ENCODE results near the gene INAFM2. TPM values are rescaled to one million over a fixed set of nuclear protein-coding genes. Genes with fewer than 3 reads are reported as not detected.

Gene INAFM2
- total and polyA plus RNA-seq, 2 of the 4 experiments (the other 2 are of a cell fraction): 10.4 to 14.0 TPM

DNA sequence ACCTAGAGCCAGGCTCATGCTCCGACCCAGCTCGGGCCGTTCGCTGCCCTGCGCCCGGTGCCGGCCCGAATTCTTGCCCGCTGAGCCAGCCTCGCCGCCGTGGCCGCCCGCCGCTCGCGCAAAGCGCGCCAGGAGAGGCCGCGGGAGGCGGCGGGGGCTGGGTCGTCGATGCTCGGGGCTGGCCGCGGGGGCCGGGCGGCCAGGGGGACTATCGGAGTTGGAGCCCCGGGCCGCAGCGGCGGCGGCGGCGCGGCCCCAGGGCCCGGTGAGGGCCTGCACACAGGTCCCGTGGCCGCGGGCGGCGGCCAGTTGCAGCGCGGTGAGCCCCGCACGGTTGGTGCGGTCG lies 41.7 kb upstream of the INAFM2 start:
- WGBS, 2 experiments (ENCODE audit: extremely low coverage in 2 of 2, insufficient read length in 1 of 2): 6% methylated on average over 29 of the region's 51 CpGs; no CpG with 5 or more reads in 1 of the 2 experiments
- TF ChIP-seq FOS (IDR thresholded peaks at IDR 0.05; ENCODE audit: low read depth, low read length) (no peak), SMC3 (IDR thresholded peaks at IDR 0.05; ENCODE audit: low read depth, low read length) (no peak), MAFK (IDR thresholded peaks at IDR 0.05; ENCODE audit: low read depth, low read length) (no peak), RAD21 (IDR thresholded peaks at IDR 0.05; ENCODE audit: low read length) (no peak), MAZ (IDR thresholded peaks at IDR 0.05; ENCODE audit: borderline replicate concordance, low read depth, low read length) (no peak), POLR2A (IDR thresholded peaks at IDR 0.05; ENCODE audit: low read depth, low read length) (no peak), NFE2L2 (IDR thresholded peaks at IDR 0.05; ENCODE audit: low read depth, low read length) (no peak), CEBPB (IDR thresholded peaks at IDR 0.05; ENCODE audit: low read depth, low read length) (no peak)
- TF ChIP-seq, protein P1, sequence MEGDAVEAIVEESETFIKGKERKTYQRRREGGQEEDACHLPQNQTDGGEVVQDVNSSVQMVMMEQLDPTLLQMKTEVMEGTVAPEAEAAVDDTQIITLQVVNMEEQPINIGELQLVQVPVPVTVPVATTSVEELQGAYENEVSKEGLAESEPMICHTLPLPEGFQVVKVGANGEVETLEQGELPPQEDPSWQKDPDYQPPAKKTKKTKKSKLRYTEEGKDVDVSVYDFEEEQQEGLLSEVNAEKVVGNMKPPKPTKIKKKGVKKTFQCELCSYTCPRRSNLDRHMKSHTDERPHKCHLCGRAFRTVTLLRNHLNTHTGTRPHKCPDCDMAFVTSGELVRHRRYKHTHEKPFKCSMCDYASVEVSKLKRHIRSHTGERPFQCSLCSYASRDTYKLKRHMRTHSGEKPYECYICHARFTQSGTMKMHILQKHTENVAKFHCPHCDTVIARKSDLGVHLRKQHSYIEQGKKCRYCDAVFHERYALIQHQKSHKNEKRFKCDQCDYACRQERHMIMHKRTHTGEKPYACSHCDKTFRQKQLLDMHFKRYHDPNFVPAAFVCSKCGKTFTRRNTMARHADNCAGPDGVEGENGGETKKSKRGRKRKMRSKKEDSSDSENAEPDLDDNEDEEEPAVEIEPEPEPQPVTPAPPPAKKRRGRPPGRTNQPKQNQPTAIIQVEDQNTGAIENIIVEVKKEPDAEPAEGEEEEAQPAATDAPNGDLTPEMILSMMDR (conservative IDR thresholded peaks at IDR 0.05; ENCODE audit: low read depth, low read length): no peak
- TF ChIP-seq, protein P2, sequence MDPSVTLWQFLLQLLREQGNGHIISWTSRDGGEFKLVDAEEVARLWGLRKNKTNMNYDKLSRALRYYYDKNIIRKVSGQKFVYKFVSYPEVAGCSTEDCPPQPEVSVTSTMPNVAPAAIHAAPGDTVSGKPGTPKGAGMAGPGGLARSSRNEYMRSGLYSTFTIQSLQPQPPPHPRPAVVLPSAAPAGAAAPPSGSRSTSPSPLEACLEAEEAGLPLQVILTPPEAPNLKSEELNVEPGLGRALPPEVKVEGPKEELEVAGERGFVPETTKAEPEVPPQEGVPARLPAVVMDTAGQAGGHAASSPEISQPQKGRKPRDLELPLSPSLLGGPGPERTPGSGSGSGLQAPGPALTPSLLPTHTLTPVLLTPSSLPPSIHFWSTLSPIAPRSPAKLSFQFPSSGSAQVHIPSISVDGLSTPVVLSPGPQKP (IDR thresholded peaks at IDR 0.05; ENCODE audit: borderline replicate concordance, low read depth, low read length): no peak
- peak; percentile 6; the same call in 1 of the 2 replicates for ATAC-seq (ENCODE audit: low read depth)

More for the DNA sequence above, 41.7 kb upstream of the INAFM2 start:
- H3K9ac ChIP-seq (ENCODE audit: low read depth, low read length): no peak overlapping the region
- no peak overlapping the region for H2AK9ac ChIP-seq (replicated peaks; ENCODE audit: low read depth, low read length, poor library complexity)
- H3K9me1 ChIP-seq (ENCODE audit: insufficient read depth, low read length): no peaks in the 10 kb centered on the region
- H3K4me1 ChIP-seq (ENCODE audit: control insufficient read depth, insufficient read depth, low read length): peaks cover 9% of the 10 kb centered on the region
- H4K20me1 ChIP-seq (ENCODE audit: insufficient read depth, low read length): no peaks in the 10 kb centered on the region
- no peak overlapping the region for H3K56ac ChIP-seq (ENCODE audit: extremely low read depth, insufficient read depth, low read length)
- no peak overlapping the region for H2BK5ac ChIP-seq (ENCODE audit: low read depth, low read length, poor library complexity, severe bottlenecking)
- BruUV-seq (replicated peaks): no TSS peak
- H2AK5ac ChIP-seq (ENCODE audit: low read depth, low read length): no peak overlapping the region
- H3K14ac ChIP-seq (replicated peaks; ENCODE audit: low read depth, low read length): no peak overlapping the region
- in situ Hi-C loops (cut with MboI; ENCODE audit: low sequenced_read_pairs) (no loop called here), dilution Hi-C loops (cut with HindIII; ENCODE audit: low sequenced_read_pairs, unreplicated experiment) (no loop called here), intact Hi-C loops (cut with micrococcal nuclease) (no loop called here)
- ChIA-PET CTCF (no interaction called here), POLR2A (ENCODE audit: unreplicated experiment) (interaction anchor here (0.7 kb wide), 1 partner anchor 72 kb away, joined by 4 read pairs; no protein-coding TSS in a partner anchor)
- H3K9me3 ChIP-seq (ENCODE audit: control insufficient read depth, insufficient read depth, low read length): no peaks in the 10 kb centered on the region
- H2BK15ac ChIP-seq (ENCODE audit: low read depth, low read length): no peak overlapping the region
- H3K79me1 ChIP-seq (ENCODE audit: low read depth in 1 of 2, low read length in 2 of 2): no peaks in the 10 kb centered on the region
- no peak for DNase-seq
- no peak overlapping the region for H4K8ac ChIP-seq (ENCODE audit: low read depth in 2 of 2, low read length in 2 of 2)
- no peak overlapping the region for H4K5ac ChIP-seq (ENCODE audit: low read depth, low read length)
- no peaks in the 10 kb centered on the region for H3K36me3 ChIP-seq (ENCODE audit: control insufficient read depth, insufficient read depth, low read length)
- H2AFZ ChIP-seq (replicated peaks; ENCODE audit: low read length, poor library complexity): peak overlapping the region; percentile 86
- H3K4me3 ChIP-seq (ENCODE audit: insufficient read depth, low read depth, low read length): peak overlapping the region; percentile 47; the same call in 1 of the 2 replicates
- no peak overlapping the region for H3K18ac ChIP-seq (ENCODE audit: low read depth, low read length)
- peak overlapping the region; percentile 91; the same call in 1 of the 2 replicates for H3K4me2 ChIP-seq (ENCODE audit: low read depth, low read length)
- no peak overlapping the region for H2BK120ac ChIP-seq (ENCODE audit: low read depth, low read length)
- no peak overlapping the region for H3K4ac ChIP-seq (ENCODE audit: low read depth, low read length)
- peaks cover 73% of the 10 kb centered on the region for H3K27me3 ChIP-seq (ENCODE audit: control insufficient read depth, insufficient read depth, low read length)
- H3K23ac ChIP-seq (ENCODE audit: low read depth, low read length): no peak overlapping the region
- H3K27ac ChIP-seq (ENCODE audit: insufficient read depth, low read length): no peak overlapping the region
- no peak overlapping the region for H2BK20ac ChIP-seq (ENCODE audit: low read depth, low read length)
- H4K91ac ChIP-seq (ENCODE audit: insufficient read depth, low read depth, low read length): no peak overlapping the region
